SK-N-SH treated with all-trans-retinoic acid at 6 μM for 48 hours (cell line): Measurements from ENCODE around the gene RNMT.
"Not testable (repeated sequence)": the region's sequence is repeated elsewhere in the genome, so short reads cannot be mapped to it uniquely, and the experiment has no call there.

ENCODE experiments used
- ATAC-seq: fragments of 200-7000 bp; cut with Tn5 transposase; 3 replicates; pipeline ENCODE4 v1.9.1; 2020; ENCODE audit warnings: mild to moderate bottlenecking, moderate library complexity
- BACH2 ChIP-seq: fragments of 250-450 bp; sonication (Bioruptor Pico); IDR thresholded peaks from 2 replicates; pipeline ENCODE4 v1.9.0; 2021; ENCODE audit warnings: mild to moderate bottlenecking, borderline replicate concordance
- CSDC2 ChIP-seq: fragments of 250-450 bp; sonication (Bioruptor Pico); IDR thresholded peaks from 2 replicates; pipeline ENCODE4 v1.5.0; 2020; ENCODE audit warnings: mild to moderate bottlenecking, moderate library complexity
- ISL1 ChIP-seq: fragments of 250-450 bp; sonication (Bioruptor Pico); IDR thresholded peaks from 2 replicates; pipeline ENCODE4 v2.1.2; 2022; ENCODE audit warnings: mild to moderate bottlenecking, moderate library complexity
- PATZ1 ChIP-seq: fragments of 250-450 bp; sonication (Bioruptor Pico); IDR thresholded peaks from 2 replicates; pipeline ENCODE4 v1.8.0; 2020; ENCODE audit warnings: mild to moderate bottlenecking, moderate library complexity, borderline replicate concordance
- POU6F1 ChIP-seq: fragments of 250-450 bp; sonication (Bioruptor Pico); IDR thresholded peaks from 2 replicates; pipeline ENCODE4 v1.8.0; 2021; ENCODE audit warnings: low read depth, mild to moderate bottlenecking, moderate library complexity, borderline replicate concordance
- PPARA ChIP-seq: fragments of 250-450 bp; sonication (Bioruptor Pico); IDR thresholded peaks from 2 replicates; pipeline ENCODE4 v1.5.0; 2020; ENCODE audit warnings: mild to moderate bottlenecking, borderline replicate concordance
- SNAI2 ChIP-seq: fragments of 250-450 bp; sonication (Bioruptor Pico); IDR thresholded peaks from 2 replicates; pipeline ENCODE4 v1.5.0; 2020; ENCODE audit warnings: mild to moderate bottlenecking, moderate library complexity
- TOX ChIP-seq: fragments of 250-450 bp; sonication (Bioruptor Pico); IDR thresholded peaks from 2 replicates; pipeline ENCODE4 v1.8.0; 2021; ENCODE audit warnings: mild to moderate bottlenecking, moderate library complexity, borderline replicate concordance
- ZFP3 ChIP-seq: fragments of 250-450 bp; sonication (Bioruptor Pico); IDR thresholded peaks from 2 replicates; pipeline ENCODE4 v1.5.0; 2020; ENCODE audit warnings: mild to moderate bottlenecking, moderate library complexity
- ZFP30 ChIP-seq: fragments of 450-650 bp; formaldehyde crosslinking; IDR thresholded peaks from 2 replicates; pipeline ENCODE4 v1.5.0; 2022; ENCODE audit warnings: mild to moderate bottlenecking, moderate library complexity
- ZNF565 ChIP-seq: fragments of 450-650 bp; formaldehyde crosslinking; conservative IDR thresholded peaks from 2 replicates; pipeline ENCODE4 v1.5.0; 2020; ENCODE audit warnings: low read depth, mild to moderate bottlenecking, moderate library complexity
- ZNF70 ChIP-seq: fragments of 450-650 bp; formaldehyde crosslinking; IDR thresholded peaks from 2 replicates; pipeline ENCODE4 v1.5.0; 2020; ENCODE audit warnings: mild to moderate bottlenecking, moderate library complexity
- ZNF8 ChIP-seq: fragments of 450-650 bp; formaldehyde crosslinking; IDR thresholded peaks from 2 replicates; pipeline ENCODE4 v1.5.0; 2020; ENCODE audit warnings: mild to moderate bottlenecking, moderate library complexity
- TF ChIP-seq, protein P1 (sequence below): fragments of 250-450 bp; sonication (Bioruptor Pico); IDR thresholded peaks from 2 replicates; pipeline ENCODE4 v1.5.1; 2021; ENCODE audit warnings: mild to moderate bottlenecking, moderate library complexity
- TF ChIP-seq, protein P2 (sequence below): fragments of 250-450 bp; sonication (Bioruptor Pico); IDR thresholded peaks from 2 replicates; pipeline ENCODE4 v1.5.1; 2020; ENCODE audit warnings: low read depth, mild to moderate bottlenecking, moderate library complexity
- TF ChIP-seq, protein P3 (sequence below): fragments of 250-450 bp; sonication (Bioruptor Pico); IDR thresholded peaks from 2 replicates; pipeline ENCODE4 v1.5.0; 2020; ENCODE audit warnings: mild to moderate bottlenecking, moderate library complexity

RNMT gene

GRCh38 chr18:13735681-13736080, 9.2 kb downstream of the RNMT start:
- ATAC-seq: no peak
- TF ChIP-seq, protein P1, sequence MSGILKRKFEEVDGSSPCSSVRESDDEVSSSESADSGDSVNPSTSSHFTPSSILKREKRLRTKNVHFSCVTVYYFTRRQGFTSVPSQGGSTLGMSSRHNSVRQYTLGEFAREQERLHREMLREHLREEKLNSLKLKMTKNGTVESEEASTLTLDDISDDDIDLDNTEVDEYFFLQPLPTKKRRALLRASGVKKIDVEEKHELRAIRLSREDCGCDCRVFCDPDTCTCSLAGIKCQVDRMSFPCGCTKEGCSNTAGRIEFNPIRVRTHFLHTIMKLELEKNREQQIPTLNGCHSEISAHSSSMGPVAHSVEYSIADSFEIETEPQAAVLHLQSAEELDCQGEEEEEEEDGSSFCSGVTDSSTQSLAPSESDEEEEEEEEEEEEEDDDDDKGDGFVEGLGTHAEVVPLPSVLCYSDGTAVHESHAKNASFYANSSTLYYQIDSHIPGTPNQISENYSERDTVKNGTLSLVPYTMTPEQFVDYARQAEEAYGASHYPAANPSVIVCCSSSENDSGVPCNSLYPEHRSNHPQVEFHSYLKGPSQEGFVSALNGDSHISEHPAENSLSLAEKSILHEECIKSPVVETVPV: no peak
- TF ChIP-seq, protein P2, sequence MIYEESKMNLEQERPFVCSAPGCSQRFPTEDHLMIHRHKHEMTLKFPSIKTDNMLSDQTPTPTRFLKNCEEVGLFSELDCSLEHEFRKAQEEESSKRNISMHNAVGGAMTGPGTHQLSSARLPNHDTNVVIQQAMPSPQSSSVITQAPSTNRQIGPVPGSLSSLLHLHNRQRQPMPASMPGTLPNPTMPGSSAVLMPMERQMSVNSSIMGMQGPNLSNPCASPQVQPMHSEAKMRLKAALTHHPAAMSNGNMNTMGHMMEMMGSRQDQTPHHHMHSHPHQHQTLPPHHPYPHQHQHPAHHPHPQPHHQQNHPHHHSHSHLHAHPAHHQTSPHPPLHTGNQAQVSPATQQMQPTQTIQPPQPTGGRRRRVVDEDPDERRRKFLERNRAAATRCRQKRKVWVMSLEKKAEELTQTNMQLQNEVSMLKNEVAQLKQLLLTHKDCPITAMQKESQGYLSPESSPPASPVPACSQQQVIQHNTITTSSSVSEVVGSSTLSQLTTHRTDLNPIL (CRISPR knock-in tag): no peak
- no peak for TF ChIP-seq PPARA
- no peak for TF ChIP-seq POU6F1 (CRISPR knock-in tag)
- TF ChIP-seq ZNF70: no peak
- TF ChIP-seq ZFP3 (CRISPR knock-in tag): no peak
- TF ChIP-seq ZFP30: no peak
- no peak for TF ChIP-seq TOX (CRISPR knock-in tag)
- no peak for TF ChIP-seq ISL1 (CRISPR knock-in tag)
- TF ChIP-seq CSDC2 (CRISPR knock-in tag): no peak
- TF ChIP-seq ZNF8 (CRISPR knock-in tag): no peak
- TF ChIP-seq ZNF565 (CRISPR knock-in tag): no peak
- no peak for TF ChIP-seq SNAI2

DNA sequence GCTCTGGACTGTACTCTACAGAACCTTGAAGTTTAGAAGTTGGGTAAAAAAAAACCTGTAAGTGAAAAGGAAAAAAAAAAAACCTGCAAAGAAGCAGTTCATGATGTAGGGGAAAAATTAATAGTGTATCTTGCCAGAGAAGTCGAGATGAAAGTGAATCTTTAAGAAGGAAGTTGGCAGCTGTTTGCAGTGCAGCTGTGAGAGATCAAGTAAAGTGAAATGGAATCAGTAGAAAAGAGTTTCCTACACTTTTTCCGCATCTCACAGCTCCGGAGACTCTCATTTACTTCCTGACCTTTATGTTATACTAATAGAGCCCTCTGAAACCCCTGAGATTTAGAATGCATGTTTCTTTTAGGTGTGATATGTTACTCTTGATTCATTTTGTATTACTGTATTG, 19.2 kb downstream of the RNMT start:
- ATAC-seq: no peak
- no peak for TF ChIP-seq POU6F1 (CRISPR knock-in tag)
- TF ChIP-seq BACH2 (CRISPR knock-in tag): no peak
- no peak for TF ChIP-seq ZFP3 (CRISPR knock-in tag)

- TF ChIP-seq TOX (CRISPR knock-in tag) (no peak), PATZ1 (no peak), ZNF8 (CRISPR knock-in tag) (no peak), ZNF565 (CRISPR knock-in tag) (no peak)
- TF ChIP-seq, protein P3, sequence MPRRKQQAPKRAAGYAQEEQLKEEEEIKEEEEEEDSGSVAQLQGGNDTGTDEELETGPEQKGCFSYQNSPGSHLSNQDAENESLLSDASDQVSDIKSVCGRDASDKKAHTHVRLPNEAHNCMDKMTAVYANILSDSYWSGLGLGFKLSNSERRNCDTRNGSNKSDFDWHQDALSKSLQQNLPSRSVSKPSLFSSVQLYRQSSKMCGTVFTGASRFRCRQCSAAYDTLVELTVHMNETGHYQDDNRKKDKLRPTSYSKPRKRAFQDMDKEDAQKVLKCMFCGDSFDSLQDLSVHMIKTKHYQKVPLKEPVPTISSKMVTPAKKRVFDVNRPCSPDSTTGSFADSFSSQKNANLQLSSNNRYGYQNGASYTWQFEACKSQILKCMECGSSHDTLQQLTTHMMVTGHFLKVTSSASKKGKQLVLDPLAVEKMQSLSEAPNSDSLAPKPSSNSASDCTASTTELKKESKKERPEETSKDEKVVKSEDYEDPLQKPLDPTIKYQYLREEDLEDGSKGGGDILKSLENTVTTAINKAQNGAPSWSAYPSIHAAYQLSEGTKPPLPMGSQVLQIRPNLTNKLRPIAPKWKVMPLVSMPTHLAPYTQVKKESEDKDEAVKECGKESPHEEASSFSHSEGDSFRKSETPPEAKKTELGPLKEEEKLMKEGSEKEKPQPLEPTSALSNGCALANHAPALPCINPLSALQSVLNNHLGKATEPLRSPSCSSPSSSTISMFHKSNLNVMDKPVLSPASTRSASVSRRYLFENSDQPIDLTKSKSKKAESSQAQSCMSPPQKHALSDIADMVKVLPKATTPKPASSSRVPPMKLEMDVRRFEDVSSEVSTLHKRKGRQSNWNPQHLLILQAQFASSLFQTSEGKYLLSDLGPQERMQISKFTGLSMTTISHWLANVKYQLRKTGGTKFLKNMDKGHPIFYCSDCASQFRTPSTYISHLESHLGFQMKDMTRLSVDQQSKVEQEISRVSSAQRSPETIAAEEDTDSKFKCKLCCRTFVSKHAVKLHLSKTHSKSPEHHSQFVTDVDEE (CRISPR knock-in tag): no peak
- no peak for ATAC-seq
Measured at GRCh38 chr18:13746633-13747032, 20.2 kb downstream of the RNMT start.

DNA sequence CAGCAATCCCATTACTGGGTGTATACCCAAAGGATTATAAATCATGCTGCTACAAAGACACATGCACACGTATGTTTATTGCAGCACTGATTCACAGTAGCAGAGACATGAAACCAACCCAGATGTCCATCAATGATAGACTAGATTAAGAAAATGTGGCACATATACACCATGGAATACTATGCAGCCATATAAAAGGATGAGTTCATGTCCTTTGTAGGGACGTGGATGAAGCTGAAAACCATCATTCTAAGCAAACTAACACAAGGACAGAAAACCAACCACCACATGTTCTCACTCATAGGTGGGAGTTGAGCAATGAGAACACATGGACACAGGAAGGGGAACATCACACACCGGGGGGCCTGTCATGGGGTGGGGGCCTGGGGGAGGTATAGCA, 25.1 kb downstream of the RNMT start:
- ATAC-seq: not testable (repeated sequence)
